H1 (cell line): Measurements from ENCODE around the gene LHB. TPM values are rescaled to one million over a fixed set of nuclear protein-coding genes. Genes with fewer than 3 reads are reported as not detected.

ENCODE experiments used
- CTCF ChIA-PET: fragments of 300-600 bp; sonication (Branson Sonifier 250); formaldehyde crosslinking; loops from one replicate; lab custom pipeline; 2021; ENCODE audit not compliant: partially characterized antibody; lab: Charles Lee
- POLR2A ChIA-PET: fragments of 300-600 bp; sonication (Branson Sonifier 250); formaldehyde crosslinking; loops from one replicate; lab custom pipeline; 2021; ENCODE audit warnings: inconsistent platforms; ENCODE audit not compliant: partially characterized antibody; lab: Charles Lee
- DNase-seq, 2 experiments: peaks; one replicate each; pipeline versions ENCODE4 v3.0.0 to v3.0.0-alpha.2; 2010 to 2022; ENCODE audit warnings: low spot score in 2 of 2, low read depth in 1 of 2, mixed read lengths in 1 of 2
- FAIRE-seq: peaks from 2 replicates; lab custom pipeline; 2011; peaks lifted over from hg19 to GRCh38; lab: Jason Lieb, UNC
- H2AFZ ChIP-seq: 2 replicates; pipeline ENCODE4 v1.8.1; 2012; ENCODE audit warnings: low read length, inconsistent platforms
- H2AK5ac ChIP-seq: 2 replicates; pipeline ENCODE4 v1.6.1; 2013; ENCODE audit warnings: low read depth, low read length
- H2BK120ac ChIP-seq: replicated peaks from 2 replicates; pipeline ENCODE3; 2013; ENCODE audit warnings: low read depth, low read length, inconsistent platforms
- H2BK12ac ChIP-seq: 2 replicates; pipeline ENCODE4 v1.6.1; 2013; ENCODE audit warnings: low read depth, low read length
- H2BK15ac ChIP-seq: 2 replicates; pipeline ENCODE4 v1.6.1; 2013; ENCODE audit warnings: low read length
- H2BK20ac ChIP-seq: 2 replicates; pipeline ENCODE4 v1.6.1; 2013; ENCODE audit warnings: low read length
- H2BK5ac ChIP-seq: 2 replicates; pipeline ENCODE4 v1.6.1; 2013; ENCODE audit warnings: low read depth, low read length
- H3K14ac ChIP-seq: 2 replicates; pipeline ENCODE4 v1.6.1; 2013; ENCODE audit warnings: inconsistent platforms; ENCODE audit not compliant: insufficient read length
- H3K18ac ChIP-seq: 2 replicates; pipeline ENCODE4 v1.6.1; 2013; ENCODE audit warnings: low read length; ENCODE audit errors: extremely low read depth
- H3K23ac ChIP-seq: 2 replicates; pipeline ENCODE4 v1.6.1; 2013; ENCODE audit warnings: inconsistent platforms; ENCODE audit not compliant: insufficient read length
- H3K23me2 ChIP-seq: 2 replicates; pipeline ENCODE4 v1.6.1; 2013; ENCODE audit warnings: low read depth, low read length
- H3K27ac ChIP-seq: 2 replicates; pipeline ENCODE4 v1.6.1; 2011; ENCODE audit warnings: low read depth, low read length, inconsistent platforms
- H3K27me3 ChIP-seq, 4 experiments: replicated peaks in 1 of 4; 1 replicate in 1 of 4; 2 replicates in 3 of 4; pipeline versions ENCODE4 v1.6.1 to v1.8.1; 2011 to 2013; ENCODE audit warnings: low read length in 3 of 4, mild to moderate bottlenecking in 3 of 4, inconsistent platforms in 2 of 4, mixed read lengths in 2 of 4, moderate library complexity in 1 of 4; ENCODE audit not compliant: control insufficient read depth in 3 of 4, insufficient read depth in 3 of 4; ENCODE audit errors: extremely low read depth in 1 of 4
- H3K36me3 ChIP-seq, 4 experiments: 2 replicates each; pipeline versions ENCODE4 v1.6.1 to v1.8.1; 2011 to 2013; ENCODE audit warnings: mild to moderate bottlenecking in 4 of 4, low read length in 3 of 4, moderate library complexity in 2 of 4, control low read depth in 1 of 4, inconsistent platforms in 1 of 4; ENCODE audit not compliant: insufficient read depth in 4 of 4, control insufficient read depth in 2 of 4
- H3K4ac ChIP-seq: replicated peaks from 2 replicates; pipeline ENCODE3; 2013; ENCODE audit warnings: low read length, low read depth, mixed read lengths, inconsistent platforms; ENCODE audit not compliant: insufficient read length
- H3K4me1 ChIP-seq, 4 experiments: replicated peaks in 1 of 4; 1 replicate in 1 of 4; 2 replicates in 3 of 4; pipeline versions ENCODE4 v1.6.1 to v1.8.1; 2011 to 2013; ENCODE audit warnings: low read length in 3 of 4, inconsistent platforms in 2 of 4, mixed read lengths in 1 of 4; ENCODE audit not compliant: insufficient read depth in 4 of 4, control insufficient read depth in 3 of 4
- H3K4me2 ChIP-seq, 2 experiments: 2 replicates each; pipeline versions ENCODE4 v1.6.1 to v1.8.1; 2011 to 2013; ENCODE audit warnings: low read depth in 2 of 2, low read length in 2 of 2, control low read depth in 1 of 2, inconsistent platforms in 1 of 2, mild to moderate bottlenecking in 1 of 2; ENCODE audit not compliant: insufficient read depth in 1 of 2
- H3K4me3 ChIP-seq, 4 experiments: fragments of 200-600, 300-600 bp in 1 of 4; sonication (generic), shearing (Covaris generic), sonication (Bioruptor Twin) in 1 of 4; 2 replicates each; pipeline versions ENCODE4 v1.5.1 to v1.8.1; 2011 to 2016; ENCODE audit warnings: low read length in 4 of 4, low read depth in 3 of 4, control low read depth in 2 of 4, inconsistent platforms in 2 of 4, mild to moderate bottlenecking in 2 of 4, mixed read lengths in 1 of 4, moderate library complexity in 1 of 4; ENCODE audit not compliant: insufficient read depth in 2 of 4; ENCODE audit errors: extremely low read depth in 1 of 4
- H3K56ac ChIP-seq: replicated peaks from 2 replicates; pipeline ENCODE3; 2013; ENCODE audit warnings: low read depth, mild to moderate bottlenecking, mixed read lengths, low read length, inconsistent platforms; ENCODE audit not compliant: insufficient read length
- H3K79me1 ChIP-seq: 2 replicates; pipeline ENCODE4 v1.6.1; 2013; ENCODE audit warnings: low read depth, low read length, control low read depth
- H3K79me2 ChIP-seq, 2 experiments: 2 replicates each; pipeline versions ENCODE4 v1.6.1 to v1.8.1; 2012 to 2013; ENCODE audit warnings: low read length in 2 of 2, mild to moderate bottlenecking in 2 of 2, inconsistent platforms in 1 of 2; ENCODE audit not compliant: insufficient read depth in 2 of 2, control insufficient read depth in 1 of 2
- H3K9ac ChIP-seq, 4 experiments: replicated peaks in 1 of 4; 1 replicate in 1 of 4; 2 replicates in 3 of 4; pipeline versions ENCODE4 v1.6.1 to v1.8.1; 2011 to 2013; ENCODE audit warnings: low read depth in 3 of 4, low read length in 3 of 4, control low read depth in 2 of 4, mild to moderate bottlenecking in 2 of 4, moderate library complexity in 2 of 4, inconsistent platforms in 1 of 4; ENCODE audit errors: extremely low read depth in 1 of 4
- H3K9me3 ChIP-seq, 2 experiments: 2 replicates each; pipeline versions ENCODE4 v1.6.1 to v1.8.1; 2012 to 2013; ENCODE audit warnings: mild to moderate bottlenecking in 2 of 2, moderate library complexity in 2 of 2, control low read depth in 1 of 2, inconsistent platforms in 1 of 2, low read depth in 1 of 2, low read length in 1 of 2, mixed read lengths in 1 of 2; ENCODE audit not compliant: insufficient read depth in 2 of 2
- H4K20me1 ChIP-seq, 2 experiments: replicated peaks in 1 of 2; 2 replicates each; pipeline versions ENCODE3 to v1.8.1; 2011 to 2013; ENCODE audit warnings: inconsistent platforms in 2 of 2, low read length in 2 of 2, mild to moderate bottlenecking in 1 of 2; ENCODE audit not compliant: insufficient read depth in 2 of 2, control insufficient read depth in 1 of 2
- H4K5ac ChIP-seq: 2 replicates; pipeline ENCODE4 v1.6.1; 2013; ENCODE audit warnings: low read length, low read depth, mixed read lengths, inconsistent platforms; ENCODE audit not compliant: insufficient read length
- H4K8ac ChIP-seq: 2 replicates; pipeline ENCODE4 v1.8.0; 2013; ENCODE audit warnings: mild to moderate bottlenecking, moderate library complexity, low read length, inconsistent platforms; ENCODE audit not compliant: insufficient read depth; ENCODE audit errors: extremely low read depth
- H4K91ac ChIP-seq: replicated peaks from 2 replicates; pipeline ENCODE3; 2013; ENCODE audit warnings: low read length, mixed read lengths, inconsistent platforms; ENCODE audit not compliant: insufficient read length
- BRCA1 ChIP-seq: IDR thresholded peaks from 2 replicates; pipeline ENCODE4 v1.6.1; 2012; ENCODE audit warnings: low read depth, low read length, improper control_type of control experiment
- CHD1 ChIP-seq: IDR thresholded peaks from 2 replicates; pipeline ENCODE4 v1.6.1; 2012; ENCODE audit warnings: low read depth, low read length, improper control_type of control experiment
- GABPA ChIP-seq: IDR thresholded peaks from 2 replicates; pipeline ENCODE4 v1.6.1; 2011; ENCODE audit warnings: mild to moderate bottlenecking, low read length, moderate library complexity, borderline replicate concordance; ENCODE audit not compliant: insufficient read depth
- SP2 ChIP-seq: IDR thresholded peaks from 2 replicates; pipeline ENCODE4 v1.6.1; 2012; ENCODE audit warnings: mild to moderate bottlenecking, low read length, inconsistent platforms
- WGBS, 2 experiments: shearing (Covaris generic) in 1 of 2; methylation state at CpG; one replicate each; pipeline versions ENCODE4 v1.1.6 to v1.1.7; 2013 to 2015; ENCODE audit warnings: low lambda C conversion rate in 2 of 2, mixed read lengths in 2 of 2, inconsistent platforms in 1 of 2, low coverage in 1 of 2, missing lambda C conversion rate in 1 of 2; ENCODE audit not compliant: insufficient replicate concordance in 2 of 2, insufficient coverage in 1 of 2, insufficient read length in 1 of 2; ENCODE audit errors: extremely low coverage in 1 of 2, missing lambda C conversion rate in 1 of 2; 5-methylcytosine and 5-hydroxymethylcytosine counted together
- polyA plus RNA-seq, 7 experiments: library from polyadenylated mRNA; depleted of rRNA in 3 of 7; stranded (reverse) in 5 of 7; unstranded in 2 of 7; fragments of >200 nt in 5 of 7; fragments of 200-250 nt in 2 of 7; gene quantifications; 1 replicate in 5 of 7; 2 replicates in 1 of 7; 4 replicates in 1 of 7; pipeline versions ENCODE4 v1.2.1 to v1.2.3, GENCODE V29; 2011 to 2013; ENCODE audit warnings: missing spikeins in 2 of 7, mixed read lengths in 2 of 7
- total RNA-seq: library from RNA; stranded (reverse); fragmentation: NEBNext Ultra II Directional; extraction: Animal tissue kit (Norgen Biotek cat#: 25700); gene quantifications from 2 replicates; pipeline ENCODE4 v1.2.1, GENCODE V29; 2021

LHB gene
- total and polyA plus RNA-seq, 2 of the 8 experiments (the other 6 are each of a cell fraction or from before 2014, with no cell fraction given), result 0.53 TPM; not detected in 1

GRCh38 chr19:49016067-49016839 lies 638 bp downstream of the LHB start:
- H3K23ac ChIP-seq, result no peak overlapping the region
- no peak overlapping the region for H3K56ac ChIP-seq
- H4K20me1 ChIP-seq, result peaks cover 1 to 2% of the 10 kb centered on the region in 2 experiments
- H3K4me3 ChIP-seq, result no peak overlapping the region
- CTCF ChIA-PET, result interaction anchor here (2.3 to 8.1 kb wide), 2 partner anchors 10 to 17 kb away, joined by 6 to 46 read pairs; no protein-coding TSS in a partner anchor
- peaks cover 8 to 19% (median 13%) of the 10 kb centered on the region in 4 experiments; a peak in 7 of 8 replicates for H3K36me3 ChIP-seq
- no peak overlapping the region for H4K5ac ChIP-seq
- H2AFZ ChIP-seq, result no peak overlapping the region
- no peak overlapping the region for H4K91ac ChIP-seq
- peaks cover 0 to 15% (median 9%) of the 10 kb centered on the region in 4 experiments; a peak in 5 of 7 replicates for H3K27me3 ChIP-seq
- H3K4me1 ChIP-seq, result peaks cover 0 to 17% (median 8%) of the 10 kb centered on the region in 4 experiments; a peak in 5 of 7 replicates
- H2BK15ac ChIP-seq, result no peak overlapping the region
- no peak overlapping the region; a peak in 1 of 4 replicates for H3K4me2 ChIP-seq
- H2BK120ac ChIP-seq, result no peak overlapping the region
- H3K9ac ChIP-seq, result no peak overlapping the region
- no peak overlapping the region for H3K14ac ChIP-seq
- H3K23me2 ChIP-seq, result peaks cover 6% of the 10 kb centered on the region; the same call in 1 of the 2 replicates
- no peak overlapping the region for H3K4ac ChIP-seq
- H2BK20ac ChIP-seq, result no peak overlapping the region
- no peak overlapping the region for H3K27ac ChIP-seq
- POLR2A ChIA-PET, result no interaction called here
- H2BK5ac ChIP-seq, result no peak overlapping the region
- no peaks in the 10 kb centered on the region for H3K79me2 ChIP-seq
- FAIRE-seq (no peak), DNase-seq (no peak)
- H3K18ac ChIP-seq, result no peak overlapping the region
- H2AK5ac ChIP-seq, result no peak overlapping the region
- 96% methylated on average over 13 of the region's 29 CpGs; no CpG with 5 or more reads in 1 of the 2 experiments for WGBS, 2 experiments
- no peak overlapping the region for H4K8ac ChIP-seq
- no peaks in the 10 kb centered on the region for H3K79me1 ChIP-seq
- H2BK12ac ChIP-seq, result no peak overlapping the region
- no peaks in the 10 kb centered on the region for H3K9me3 ChIP-seq
- TF ChIP-seq SP2, result no peak
- TF ChIP-seq CHD1, result no peak
- TF ChIP-seq GABPA, result no peak
- TF ChIP-seq BRCA1, result no peak
